Astrocyte (in vitro differentiated cells and primary cell): ENCODE measurements around the gene PTPMT1. TPM values are rescaled to one million over a fixed set of nuclear protein-coding genes. Genes with fewer than 3 reads are reported as not detected.

ENCODE experiments used
- DNase-seq: peaks from one replicate; pipeline ENCODE4 v3.0.0-alpha.2; 2010; ENCODE audit warnings: low read depth
- FAIRE-seq: peaks from 2 replicates; lab custom pipeline; 2011; peaks lifted over from hg19 to GRCh38; lab: Jason Lieb, UNC
- H2AFZ ChIP-seq: 2 replicates; pipeline ENCODE4 v1.6.0; 2012; ENCODE audit warnings: low read depth, low read length, inconsistent platforms
- H3K27ac ChIP-seq: 2 replicates; pipeline ENCODE4 v1.5.1; 2011; ENCODE audit warnings: low read depth, low read length, inconsistent platforms
- H3K27me3 ChIP-seq: 2 replicates; pipeline ENCODE4 v1.6.0; 2011; ENCODE audit warnings: low read length, inconsistent platforms; ENCODE audit not compliant: insufficient read depth
- H3K36me3 ChIP-seq: 2 replicates; pipeline ENCODE4 v1.5.1; 2011; ENCODE audit warnings: low read length, inconsistent platforms; ENCODE audit not compliant: insufficient read depth
- H3K4me1 ChIP-seq: 2 replicates; pipeline ENCODE4 v1.5.1; 2011; ENCODE audit warnings: low read length, inconsistent platforms; ENCODE audit not compliant: insufficient read depth
- H3K4me2 ChIP-seq: 2 replicates; pipeline ENCODE4 v1.6.0; 2012; ENCODE audit warnings: low read length, inconsistent platforms
- H3K4me3 ChIP-seq: 2 replicates; pipeline ENCODE4 v1.5.1; 2011; ENCODE audit warnings: low read depth, mild to moderate bottlenecking, low read length, inconsistent platforms; ENCODE audit not compliant: insufficient read depth
- H3K79me2 ChIP-seq: 2 replicates; pipeline ENCODE4 v1.6.0; 2012; ENCODE audit warnings: mild to moderate bottlenecking, low read length, inconsistent platforms; ENCODE audit not compliant: insufficient read depth
- H3K9ac ChIP-seq: 2 replicates; pipeline ENCODE4 v1.6.0; 2012; ENCODE audit warnings: mild to moderate bottlenecking, low read length, inconsistent platforms
- H3K9me3 ChIP-seq: 2 replicates; pipeline ENCODE4 v1.5.1; 2012; ENCODE audit warnings: low read depth, mild to moderate bottlenecking, low read length, inconsistent platforms; ENCODE audit not compliant: insufficient read depth
- H4K20me1 ChIP-seq: 2 replicates; pipeline ENCODE4 v1.6.0; 2012; ENCODE audit warnings: low read length, inconsistent platforms; ENCODE audit not compliant: insufficient read depth
- H3K27ac Mint-ChIP-seq: one replicate; pipeline ENCODE4 v1.8.0; 2021; ENCODE audit warnings: mild to moderate bottlenecking, mixed read lengths; ENCODE audit not compliant: unreplicated experiment
- H3K27me3 Mint-ChIP-seq: one replicate; pipeline ENCODE4 v1.8.0; 2021; ENCODE audit warnings: low read depth, mixed read lengths; ENCODE audit not compliant: unreplicated experiment
- H3K36me3 Mint-ChIP-seq: one replicate; pipeline ENCODE4 v1.8.0; 2021; ENCODE audit warnings: low read depth, mixed read lengths; ENCODE audit not compliant: unreplicated experiment
- H3K4me1 Mint-ChIP-seq: one replicate; pipeline ENCODE4 v1.8.0; 2021; ENCODE audit warnings: low read depth, mixed read lengths; ENCODE audit not compliant: unreplicated experiment
- H3K4me3 Mint-ChIP-seq: one replicate; pipeline ENCODE4 v1.8.0; 2021; ENCODE audit warnings: mild to moderate bottlenecking, moderate library complexity, mixed read lengths; ENCODE audit not compliant: unreplicated experiment
- H3K9me3 Mint-ChIP-seq: one replicate; pipeline ENCODE4 v1.8.0; 2021; ENCODE audit warnings: mild to moderate bottlenecking, mixed read lengths; ENCODE audit not compliant: unreplicated experiment
- EZH2 ChIP-seq: IDR thresholded peaks from 2 replicates; pipeline ENCODE4 v1.6.1; 2012; ENCODE audit warnings: mild to moderate bottlenecking, low read length, inconsistent platforms; ENCODE audit not compliant: insufficient read depth
- total RNA-seq: library from RNA; stranded (reverse); gene quantifications from 2 replicates; pipeline ENCODE4 v1.2.1, GENCODE V29; 2021
- TF ChIP-seq, protein P1 (sequence below): IDR thresholded peaks from 2 replicates; pipeline ENCODE4 v1.5.1; 2011; ENCODE audit warnings: low read depth, mild to moderate bottlenecking, inconsistent platforms, low read length, moderate library complexity; ENCODE audit not compliant: insufficient read depth

The PTPMT1 gene
- total RNA-seq, 1 donor from 2014 or later, result 32.4 TPM

DNA sequence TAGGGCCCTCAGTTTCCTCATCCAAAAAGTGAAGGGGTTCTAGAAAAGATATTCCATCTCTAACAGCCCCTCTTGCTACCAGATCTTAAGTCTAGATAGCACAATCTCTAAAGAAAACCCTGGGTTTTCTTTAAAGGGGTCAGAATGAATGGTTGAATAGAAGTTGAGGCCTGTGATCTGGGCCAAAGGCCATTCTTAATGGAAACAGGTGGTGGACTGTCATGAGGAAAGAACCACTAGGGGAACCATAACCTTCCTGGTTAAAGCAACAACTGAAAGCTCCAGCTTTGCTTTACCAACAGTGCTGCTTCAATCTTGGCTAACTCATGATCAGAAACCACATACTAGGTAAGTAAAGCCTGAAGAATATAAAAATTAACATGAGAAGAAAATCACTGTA lies 14.3 kb upstream of the PTPMT1 start:
- no peak overlapping the region for H3K27ac ChIP-seq

DNA sequence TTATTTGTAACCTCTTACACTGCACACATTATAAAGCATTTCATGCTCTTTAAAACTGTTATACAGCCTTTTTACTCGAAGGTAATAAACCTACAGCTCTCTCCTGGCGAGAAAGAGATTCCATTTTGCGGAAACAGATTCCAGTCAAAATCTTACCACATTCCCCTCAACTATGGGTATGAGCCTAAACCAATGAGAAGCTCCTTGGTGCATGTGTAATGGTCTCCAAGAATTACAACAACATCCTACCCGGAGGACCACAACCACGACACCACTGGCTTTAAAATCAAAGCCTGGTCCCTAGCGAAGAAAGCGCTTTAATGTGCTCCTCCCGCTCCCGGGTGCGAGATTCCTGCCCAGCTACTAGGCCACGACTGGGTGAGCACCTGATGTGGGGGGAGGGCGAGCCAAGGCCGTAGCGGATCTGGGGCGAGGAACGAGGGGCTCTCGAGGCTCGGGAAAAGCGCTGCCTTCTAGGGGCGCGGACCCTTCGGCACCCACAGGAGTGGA lies 13.3 kb upstream of the PTPMT1 start:
- H3K9me3 ChIP-seq, result no peaks in the 10 kb centered on the region
- peaks cover 61% of the 10 kb centered on the region for H3K79me2 ChIP-seq
- Mint-ChIP-seq H3K36me3 (peaks cover 5% of the 10 kb centered on the region), H3K27ac (peak overlapping the region; percentile 99), H3K27me3 (no peaks in the 10 kb centered on the region), H3K4me1 (peaks cover 13% of the 10 kb centered on the region), H3K4me3 (peak overlapping the region; percentile 99), H3K9me3 (no peaks in the 10 kb centered on the region)
- DNase-seq (peak; percentile 59), FAIRE-seq (no peak)
- H4K20me1 ChIP-seq, result peaks cover 51% of the 10 kb centered on the region
- H3K27ac ChIP-seq, result peak overlapping the region; percentile 83
- H3K4me3 ChIP-seq, result peak overlapping the region; percentile 83
- H2AFZ ChIP-seq, result peak overlapping the region; percentile 53
- H3K4me1 ChIP-seq, result peaks cover 6% of the 10 kb centered on the region
- no peak for TF ChIP-seq EZH2
- TF ChIP-seq, protein P1, sequence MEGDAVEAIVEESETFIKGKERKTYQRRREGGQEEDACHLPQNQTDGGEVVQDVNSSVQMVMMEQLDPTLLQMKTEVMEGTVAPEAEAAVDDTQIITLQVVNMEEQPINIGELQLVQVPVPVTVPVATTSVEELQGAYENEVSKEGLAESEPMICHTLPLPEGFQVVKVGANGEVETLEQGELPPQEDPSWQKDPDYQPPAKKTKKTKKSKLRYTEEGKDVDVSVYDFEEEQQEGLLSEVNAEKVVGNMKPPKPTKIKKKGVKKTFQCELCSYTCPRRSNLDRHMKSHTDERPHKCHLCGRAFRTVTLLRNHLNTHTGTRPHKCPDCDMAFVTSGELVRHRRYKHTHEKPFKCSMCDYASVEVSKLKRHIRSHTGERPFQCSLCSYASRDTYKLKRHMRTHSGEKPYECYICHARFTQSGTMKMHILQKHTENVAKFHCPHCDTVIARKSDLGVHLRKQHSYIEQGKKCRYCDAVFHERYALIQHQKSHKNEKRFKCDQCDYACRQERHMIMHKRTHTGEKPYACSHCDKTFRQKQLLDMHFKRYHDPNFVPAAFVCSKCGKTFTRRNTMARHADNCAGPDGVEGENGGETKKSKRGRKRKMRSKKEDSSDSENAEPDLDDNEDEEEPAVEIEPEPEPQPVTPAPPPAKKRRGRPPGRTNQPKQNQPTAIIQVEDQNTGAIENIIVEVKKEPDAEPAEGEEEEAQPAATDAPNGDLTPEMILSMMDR, result no peak
- H3K36me3 ChIP-seq, result peaks cover under 1% of the 10 kb centered on the region
- H3K4me2 ChIP-seq, result peak overlapping the region; percentile 89
- peak overlapping the region; percentile 95 for H3K9ac ChIP-seq
- H3K27me3 ChIP-seq, result no peaks in the 10 kb centered on the region

More for the DNA sequence above, 14.3 kb upstream of the PTPMT1 start:
- peak overlapping the region; percentile 99 for H3K4me3 Mint-ChIP-seq
- H3K4me3 ChIP-seq, result peak overlapping the region; percentile 83
- peaks cover 60% of the 10 kb centered on the region for H4K20me1 ChIP-seq
- peaks cover 13% of the 10 kb centered on the region for H3K4me1 Mint-ChIP-seq
- no peak for DNase-seq
- TF ChIP-seq, protein P1, result peak; percentile 45
- TF ChIP-seq EZH2, result no peak
- H3K9me3 ChIP-seq, result no peaks in the 10 kb centered on the region
- FAIRE-seq, result no peak
- H3K27me3 Mint-ChIP-seq, result no peaks in the 10 kb centered on the region
- peak overlapping the region; percentile 99 for H3K27ac Mint-ChIP-seq
- H3K9me3 Mint-ChIP-seq, result no peaks in the 10 kb centered on the region
- no peak overlapping the region for H3K9ac ChIP-seq
- H3K36me3 ChIP-seq, result peaks cover 3% of the 10 kb centered on the region
- peak overlapping the region; percentile 89 for H3K4me2 ChIP-seq
- H2AFZ ChIP-seq, result no peak overlapping the region
- peaks cover 6% of the 10 kb centered on the region for H3K4me1 ChIP-seq
- no peaks in the 10 kb centered on the region for H3K27me3 ChIP-seq
- peaks cover 5% of the 10 kb centered on the region for H3K36me3 Mint-ChIP-seq
- H3K79me2 ChIP-seq, result peaks cover 72% of the 10 kb centered on the region
